Cerebellar cortex (tissue), 1 donor: ENCODE measurements around the gene MTCH2.
"Not testable (repeated sequence)": the region's sequence is repeated elsewhere in the genome, so short reads cannot be mapped to it uniquely, and the experiment has no call there.

Experiments used
- DNase-seq: peaks from one replicate; pipeline ENCODE4 v3.0.0-alpha.2; 2015; ENCODE audit warnings: low spot score

Gene MTCH2

GRCh38 chr11:47642099-47642855 lies at the start of gene MTCH2:
MTCH2 (minus strand) TSS chr11:47642559; CDS start chr11:47642465, 94 bp downstream.
- peak; percentile 97 for DNase-seq

- no peak for DNase-seq
These were observed 49.6 kb upstream of the MTCH2 start for GRCh38 chr11:47691979-47692378.

- no peak for DNase-seq
These were observed 47.1 kb upstream of the MTCH2 start for GRCh38 chr11:47689480-47689879.

- DNase-seq: no peak
These were observed 46.6 kb upstream of the MTCH2 start for GRCh38 chr11:47688991-47689390.

- no peak for DNase-seq
These were observed 45.8 kb upstream of the MTCH2 start for GRCh38 chr11:47688111-47688510.

GRCh38 chr11:47686704-47687103 lies 44.3 kb upstream of the MTCH2 start:
- not testable (repeated sequence) for DNase-seq

- DNase-seq: no peak
These were observed 43.8 kb upstream of the MTCH2 start for GRCh38 chr11:47686151-47686550.

GRCh38 chr11:47675851-47676250 lies 33.5 kb upstream of the MTCH2 start:
- no peak for DNase-seq

- no peak for DNase-seq
These were observed 29.9 kb upstream of the MTCH2 start for GRCh38 chr11:47672283-47672730.

- DNase-seq: peak; percentile 91
These were observed 27.5 kb upstream of the MTCH2 start for GRCh38 chr11:47669856-47670255.

GRCh38 chr11:47668665-47669064 lies 26.3 kb upstream of the MTCH2 start:
- no peak for DNase-seq

GRCh38 chr11:47667555-47667954 lies 25.2 kb upstream of the MTCH2 start:
- DNase-seq: no peak

GRCh38 chr11:47667135-47667534 lies 24.8 kb upstream of the MTCH2 start:
- peak; percentile 43 for DNase-seq

GRCh38 chr11:47664936-47665335 lies 22.6 kb upstream of the MTCH2 start:
- not testable (repeated sequence) for DNase-seq

GRCh38 chr11:47661245-47661644 lies 18.9 kb upstream of the MTCH2 start:
- no peak for DNase-seq

GRCh38 chr11:47659276-47659675 lies 16.9 kb upstream of the MTCH2 start:
- no peak for DNase-seq

GRCh38 chr11:47656260-47656885 lies 14.0 kb upstream of the MTCH2 start:
- DNase-seq: peak; percentile 97

GRCh38 chr11:47651818-47652469 lies 9.6 kb upstream of the MTCH2 start:
- no peak for DNase-seq

- no peak for DNase-seq
These were observed 6.9 kb upstream of the MTCH2 start for GRCh38 chr11:47649276-47649675.

- no peak for DNase-seq
These were observed 3.7 kb upstream of the MTCH2 start for GRCh38 chr11:47646019-47646418.

GRCh38 chr11:47645500-47645899 lies 3.1 kb upstream of the MTCH2 start:
- DNase-seq: no peak

- DNase-seq: peak; percentile 49
These were observed 710 bp downstream of the MTCH2 start for GRCh38 chr11:47641600-47642098.

GRCh38 chr11:47640506-47640905 lies 1.9 kb downstream of the MTCH2 start:
- not testable (repeated sequence) for DNase-seq
